K562 (cell line): Measurements from ENCODE around the gene NDUFAB1. TPM values are rescaled to one million over a fixed set of nuclear protein-coding genes. Genes with fewer than 3 reads are reported as not detected.

ENCODE experiments used
- GTF2E2 ChIP-seq: fragments of 200-800 bp; sonication (Bioruptor generic); IDR thresholded peaks from 2 replicates; pipeline ENCODE4 v1.6.1; 2016; ENCODE audit warnings: missing genetic modification characterization, missing compliant biosample characterization
- HCFC1 ChIP-seq: IDR thresholded peaks from 2 replicates; pipeline ENCODE4 v1.6.1; 2012; ENCODE audit warnings: low read depth, low read length, improper control_type of control experiment
- MEIS2 ChIP-seq: fragments of 450-650 bp; IDR thresholded peaks from 2 replicates; pipeline ENCODE4 v1.6.1; 2014; ENCODE audit warnings: mild to moderate bottlenecking; ENCODE audit not compliant: partially characterized antibody
- MTA2 ChIP-seq: fragments of 450-650 bp; IDR thresholded peaks from 2 replicates; pipeline ENCODE4 v1.6.1; 2016; ENCODE audit warnings: low read depth
- MYNN ChIP-seq, 2 experiments: sonication (generic); formaldehyde crosslinking in 1 of 2; IDR thresholded peaks; 2 replicates each; pipeline versions ENCODE4 v1.5.0 to v1.6.1; 2016 to 2020; ENCODE audit warnings: antibody characterized with exemption in 1 of 2, missing genetic modification reagents in 1 of 2
- PREB ChIP-seq: sonication (generic); formaldehyde crosslinking; IDR thresholded peaks from 2 replicates; pipeline ENCODE4 v1.8.1; 2023; ENCODE audit warnings: mild to moderate bottlenecking, missing genetic modification reagents
- RUNX1 ChIP-seq: sonication (generic); IDR thresholded peaks from 2 replicates; pipeline ENCODE4 v1.6.1; 2016; ENCODE audit warnings: antibody characterized with exemption, low read depth
- SAP30 ChIP-seq: fragments of 200-600 bp; sonication (generic); IDR thresholded peaks from 2 replicates; pipeline ENCODE4 v1.6.1; 2012; ENCODE audit warnings: borderline replicate concordance, low read depth, mild to moderate bottlenecking, moderate library complexity, low read length, control low read depth, inconsistent platforms; ENCODE audit not compliant: insufficient read depth, poor library complexity, severe bottlenecking
- TARDBP ChIP-seq: fragments of 450-650 bp; IDR thresholded peaks from 2 replicates; pipeline ENCODE4 v1.6.1; 2016
- ZBTB1 ChIP-seq: sonication (generic); formaldehyde crosslinking; IDR thresholded peaks from 2 replicates; pipeline ENCODE4 v1.8.1; 2023; ENCODE audit warnings: missing genetic modification reagents, low read depth, mild to moderate bottlenecking, borderline replicate concordance
- ZBTB40 ChIP-seq, 2 experiments: fragments of 450-650 bp in 1 of 2; sonication (generic) in 1 of 2; formaldehyde crosslinking in 1 of 2; IDR thresholded peaks; 2 replicates each; pipeline versions ENCODE4 v1.7.1 to v1.9.0; 2016 to 2022; ENCODE audit warnings: inconsistent platforms in 1 of 2, mild to moderate bottlenecking in 1 of 2, missing genetic modification reagents in 1 of 2
- ZNF518B ChIP-seq: fragments of 250-450 bp; sonication (Bioruptor Pico); IDR thresholded peaks from 2 replicates; pipeline ENCODE4 v1.5.0; 2021; ENCODE audit warnings: mild to moderate bottlenecking, moderate library complexity
- polyA plus RNA-seq, 8 experiments: library from polyadenylated mRNA; depleted of rRNA in 4 of 8; stranded (reverse) in 5 of 8; unstranded in 3 of 8; fragments of >200 nt; fragmentation: Nextera tagmentation in 2 of 8; fragmentation: Illumina TruSeq in 1 of 8; extraction: Ambion mirVana in 2 of 8; extraction: Trizol in 1 of 8; gene quantifications; 2 replicates each; pipeline versions ENCODE4 v1.2.1 to v1.2.3, GENCODE V29; 2011 to 2014; ENCODE audit warnings: inconsistent platforms in 1 of 8, missing spikeins in 1 of 8
- total RNA-seq, 7 experiments: library from RNA; depleted of rRNA in 6 of 7; stranded (reverse); fragments of >200 nt in 6 of 7; fragmentation: Illumina TruSeq in 2 of 7; extraction: Trizol in 2 of 7; gene quantifications; 2 replicates each; pipeline versions ENCODE4 v1.2.1 to v1.2.3, GENCODE V29; 2011 to 2021; ENCODE audit warnings: low replicate concordance in 1 of 7

Gene NDUFAB1
- total and polyA plus RNA-seq, 9 of the 15 experiments (the other 6 are each of a cell fraction or from before 2014, with no cell fraction given), result 123 to 481 (median 238) TPM

- TF ChIP-seq ZBTB40 (IDR thresholded peaks at IDR 0.05), result peak; percentile 27; the same call in 1 of the 2 replicates
- no peak for TF ChIP-seq ZBTB40 (CRISPR knock-in tag; IDR thresholded peaks at IDR 0.05)
- no peak for TF ChIP-seq MTA2
- 0 out of 2 replicates have a peak, but pooled peaks have one; percentile 7 for TF ChIP-seq MYNN (IDR thresholded peaks at IDR 0.05)
- TF ChIP-seq MYNN (CRISPR knock-in tag; IDR thresholded peaks at IDR 0.05), result no peak
- no peak for TF ChIP-seq MEIS2
- TF ChIP-seq ZNF518B (CRISPR knock-in tag), result no peak
- TF ChIP-seq GTF2E2, result no peak
- no peak for TF ChIP-seq PREB (CRISPR knock-in tag)
- peak; percentile 62 for TF ChIP-seq SAP30
- no peak for TF ChIP-seq TARDBP
- TF ChIP-seq RUNX1, result no peak
- no peak for TF ChIP-seq ZBTB1 (CRISPR knock-in tag)
- no peak for TF ChIP-seq HCFC1
These were observed 38.1 kb downstream of the NDUFAB1 start (continued) for GRCh38 chr16:23557779-23558702.
